HEK293 (cell line): Measurements from ENCODE around the gene TTBK1.
A peak's percentile ranks its signal among the peaks of the same experiment; 100 is the strongest.

Experiments
- CTCF ChIA-PET: fragments of 350-600 bp; formaldehyde crosslinking; extraction: SDS; loops from one replicate; lab custom pipeline; 2021; ENCODE audit warnings: antibody characterized with exemption; lab: Yijun Ruan, JAX
- POLR2A ChIA-PET: fragments of 300-600 bp; formaldehyde crosslinking; extraction: SDS; loops from one replicate; lab custom pipeline; 2020; ENCODE audit warnings: antibody characterized with exemption, inconsistent platforms; lab: Yijun Ruan, JAX
- H3K27ac ChIP-seq: fragments of 200-500 bp; sonication (Bioruptor generic); 2 replicates; pipeline ENCODE4 v1.5.1; 2014; ENCODE audit warnings: low read depth, low read length, control low read depth, inconsistent platforms; ENCODE audit errors: extremely low read depth
- H3K36me3 ChIP-seq, 2 experiments: fragments of 200-500 bp in 1 of 2; sonication (Bioruptor generic) in 1 of 2; 1 replicate in 1 of 2; 2 replicates in 1 of 2; pipeline ENCODE4 v1.5.1; 2014 to 2017; ENCODE audit warnings: inconsistent platforms in 2 of 2, low read length in 2 of 2; ENCODE audit not compliant: control insufficient read depth in 2 of 2, insufficient read depth in 1 of 2
- H3K4me1 ChIP-seq: fragments of 200-500 bp; sonication (Bioruptor generic); 2 replicates; pipeline ENCODE4 v1.5.1; 2014; ENCODE audit warnings: mild to moderate bottlenecking, low read length, inconsistent platforms; ENCODE audit not compliant: control insufficient read depth, insufficient read depth
- H3K4me3 ChIP-seq: 2 replicates; pipeline ENCODE4 v1.5.1; 2011; ENCODE audit warnings: low read depth, mild to moderate bottlenecking, control low read depth, low read length, moderate library complexity
- H3K9me3 ChIP-seq: fragments of 200-500 bp; sonication (Bioruptor generic); 2 replicates; pipeline ENCODE4 v1.5.1; 2014; ENCODE audit warnings: low read depth, low read length, inconsistent platforms; ENCODE audit not compliant: control insufficient read depth, insufficient read depth
- TCF7L2 ChIP-seq: IDR thresholded peaks from 2 replicates; pipeline ENCODE4 v1.6.1; 2011; ENCODE audit warnings: low read depth, mild to moderate bottlenecking, inconsistent platforms, low read length, moderate library complexity, borderline replicate concordance
- TRIM28 ChIP-seq: IDR thresholded peaks from 2 replicates; pipeline ENCODE4 v1.6.1; 2011; ENCODE audit warnings: low read length, control low read depth, borderline replicate concordance
- ZNF133 ChIP-seq: fragments of 450-650 bp; formaldehyde crosslinking; IDR thresholded peaks from 2 replicates; pipeline ENCODE4 v1.5.1; 2016; ENCODE audit warnings: missing biosample characterization, missing genetic modification characterization
- ZNF138 ChIP-seq: fragments of 450-650 bp; formaldehyde crosslinking; IDR thresholded peaks from 2 replicates; pipeline ENCODE4 v1.5.1; 2016; ENCODE audit warnings: missing biosample characterization, missing genetic modification characterization, borderline replicate concordance
- ZNF16 ChIP-seq: fragments of 450-650 bp; formaldehyde crosslinking; IDR thresholded peaks from 2 replicates; pipeline ENCODE4 v1.5.1; 2016; ENCODE audit warnings: low read depth, missing biosample characterization, missing genetic modification characterization
- ZNF311 ChIP-seq: fragments of 450-650 bp; formaldehyde crosslinking; IDR thresholded peaks from 2 replicates; pipeline ENCODE4 v1.5.1; 2017; ENCODE audit warnings: missing biosample characterization, missing genetic modification characterization, borderline replicate concordance
- ZNF785 ChIP-seq: fragments of 450-650 bp; formaldehyde crosslinking; IDR thresholded peaks from 2 replicates; pipeline ENCODE4 v1.5.1; 2016; ENCODE audit warnings: missing biosample characterization, missing genetic modification characterization
- TF ChIP-seq, protein P1 (sequence below): fragments of 450-650 bp; formaldehyde crosslinking; IDR thresholded peaks from 2 replicates; pipeline ENCODE4 v1.5.1; 2016; ENCODE audit warnings: missing biosample characterization, missing genetic modification characterization
- TF ChIP-seq, protein P2 (sequence below): fragments of 450-650 bp; formaldehyde crosslinking; IDR thresholded peaks from 2 replicates; pipeline ENCODE4 v1.5.1; 2016; ENCODE audit warnings: missing biosample characterization, missing genetic modification characterization
- TF ChIP-seq, protein P3 (sequence below): fragments of 450-650 bp; formaldehyde crosslinking; IDR thresholded peaks from 2 replicates; pipeline ENCODE4 v1.5.1; 2016; ENCODE audit warnings: missing biosample characterization, missing genetic modification characterization
- TF ChIP-seq, protein P4 (sequence below): fragments of 450-650 bp; formaldehyde crosslinking; IDR thresholded peaks from 2 replicates; pipeline ENCODE4 v1.5.1; 2016; ENCODE audit warnings: missing biosample characterization, missing genetic modification characterization
- TF ChIP-seq, protein P5 (sequence below): fragments of 450-650 bp; IDR thresholded peaks from 2 replicates; pipeline ENCODE4 v1.5.1; 2018; ENCODE audit warnings: missing biosample characterization, missing genetic modification characterization
- TF ChIP-seq, protein P6 (sequence below): fragments of 450-650 bp; formaldehyde crosslinking; IDR thresholded peaks from 2 replicates; pipeline ENCODE4 v1.5.1; 2016; ENCODE audit warnings: missing biosample characterization, missing genetic modification characterization, low read depth
- TF ChIP-seq, protein P7 (sequence below): IDR thresholded peaks from 2 replicates; pipeline ENCODE4 v1.6.1; 2011; ENCODE audit warnings: mild to moderate bottlenecking, low read depth, low read length, borderline replicate concordance

The TTBK1 gene

DNA sequence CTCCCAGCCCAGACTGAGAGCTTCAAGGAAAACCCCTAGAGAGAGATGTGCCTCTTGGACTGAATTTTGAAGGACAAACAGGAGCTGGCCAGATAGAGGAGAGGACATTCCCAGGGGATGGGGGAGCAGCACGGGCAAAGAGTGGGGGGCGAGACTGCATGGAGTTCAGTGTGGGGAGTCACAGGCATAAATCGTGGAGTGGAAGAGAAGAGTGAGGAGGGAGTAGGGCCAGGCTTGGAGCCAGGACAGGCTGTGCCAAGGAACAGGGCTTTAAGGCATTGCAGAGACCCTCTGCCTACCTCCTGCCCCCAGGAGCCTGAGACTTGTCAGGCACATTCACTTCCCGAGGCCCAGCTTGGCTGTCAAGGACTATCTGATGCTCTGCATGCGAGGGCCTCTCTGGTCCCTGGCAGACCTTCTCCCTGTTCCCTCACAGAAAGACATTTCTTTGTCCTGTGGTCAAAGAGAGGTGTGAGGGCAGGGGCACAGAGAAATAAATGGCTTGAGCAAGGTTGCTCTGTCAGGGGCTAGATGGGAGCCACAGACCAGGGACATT is 49.6 kb downstream of the TTBK1 start:
- CTCF ChIA-PET = interaction anchor here (0.8 to 0.9 kb wide), 2 partner anchors 29 to 145 kb away, joined by 3 to 4 read pairs; no protein-coding TSS in a partner anchor
- Histone ChIP-seq H3K4me3 (no peak overlapping the region), H3K27ac (no peak overlapping the region)
- TF ChIP-seq, protein P1, sequence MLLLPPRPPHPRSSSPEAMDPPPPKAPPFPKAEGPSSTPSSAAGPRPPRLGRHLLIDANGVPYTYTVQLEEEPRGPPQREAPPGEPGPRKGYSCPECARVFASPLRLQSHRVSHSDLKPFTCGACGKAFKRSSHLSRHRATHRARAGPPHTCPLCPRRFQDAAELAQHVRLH (tag by site-specific recombination) = no peak
- TF ChIP-seq ZNF16 (tag by site-specific recombination) (no peak), ZNF138 (tag by site-specific recombination) (no peak), TCF7L2 (no peak), ZNF133 (tag by site-specific recombination) (no peak)
- TF ChIP-seq, protein P2, sequence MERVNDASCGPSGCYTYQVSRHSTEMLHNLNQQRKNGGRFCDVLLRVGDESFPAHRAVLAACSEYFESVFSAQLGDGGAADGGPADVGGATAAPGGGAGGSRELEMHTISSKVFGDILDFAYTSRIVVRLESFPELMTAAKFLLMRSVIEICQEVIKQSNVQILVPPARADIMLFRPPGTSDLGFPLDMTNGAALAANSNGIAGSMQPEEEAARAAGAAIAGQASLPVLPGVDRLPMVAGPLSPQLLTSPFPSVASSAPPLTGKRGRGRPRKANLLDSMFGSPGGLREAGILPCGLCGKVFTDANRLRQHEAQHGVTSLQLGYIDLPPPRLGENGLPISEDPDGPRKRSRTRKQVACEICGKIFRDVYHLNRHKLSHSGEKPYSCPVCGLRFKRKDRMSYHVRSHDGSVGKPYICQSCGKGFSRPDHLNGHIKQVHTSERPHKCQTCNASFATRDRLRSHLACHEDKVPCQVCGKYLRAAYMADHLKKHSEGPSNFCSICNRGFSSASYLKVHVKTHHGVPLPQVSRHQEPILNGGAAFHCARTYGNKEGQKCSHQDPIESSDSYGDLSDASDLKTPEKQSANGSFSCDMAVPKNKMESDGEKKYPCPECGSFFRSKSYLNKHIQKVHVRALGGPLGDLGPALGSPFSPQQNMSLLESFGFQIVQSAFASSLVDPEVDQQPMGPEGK (tag by site-specific recombination) = no peak
- TF ChIP-seq, protein P3, sequence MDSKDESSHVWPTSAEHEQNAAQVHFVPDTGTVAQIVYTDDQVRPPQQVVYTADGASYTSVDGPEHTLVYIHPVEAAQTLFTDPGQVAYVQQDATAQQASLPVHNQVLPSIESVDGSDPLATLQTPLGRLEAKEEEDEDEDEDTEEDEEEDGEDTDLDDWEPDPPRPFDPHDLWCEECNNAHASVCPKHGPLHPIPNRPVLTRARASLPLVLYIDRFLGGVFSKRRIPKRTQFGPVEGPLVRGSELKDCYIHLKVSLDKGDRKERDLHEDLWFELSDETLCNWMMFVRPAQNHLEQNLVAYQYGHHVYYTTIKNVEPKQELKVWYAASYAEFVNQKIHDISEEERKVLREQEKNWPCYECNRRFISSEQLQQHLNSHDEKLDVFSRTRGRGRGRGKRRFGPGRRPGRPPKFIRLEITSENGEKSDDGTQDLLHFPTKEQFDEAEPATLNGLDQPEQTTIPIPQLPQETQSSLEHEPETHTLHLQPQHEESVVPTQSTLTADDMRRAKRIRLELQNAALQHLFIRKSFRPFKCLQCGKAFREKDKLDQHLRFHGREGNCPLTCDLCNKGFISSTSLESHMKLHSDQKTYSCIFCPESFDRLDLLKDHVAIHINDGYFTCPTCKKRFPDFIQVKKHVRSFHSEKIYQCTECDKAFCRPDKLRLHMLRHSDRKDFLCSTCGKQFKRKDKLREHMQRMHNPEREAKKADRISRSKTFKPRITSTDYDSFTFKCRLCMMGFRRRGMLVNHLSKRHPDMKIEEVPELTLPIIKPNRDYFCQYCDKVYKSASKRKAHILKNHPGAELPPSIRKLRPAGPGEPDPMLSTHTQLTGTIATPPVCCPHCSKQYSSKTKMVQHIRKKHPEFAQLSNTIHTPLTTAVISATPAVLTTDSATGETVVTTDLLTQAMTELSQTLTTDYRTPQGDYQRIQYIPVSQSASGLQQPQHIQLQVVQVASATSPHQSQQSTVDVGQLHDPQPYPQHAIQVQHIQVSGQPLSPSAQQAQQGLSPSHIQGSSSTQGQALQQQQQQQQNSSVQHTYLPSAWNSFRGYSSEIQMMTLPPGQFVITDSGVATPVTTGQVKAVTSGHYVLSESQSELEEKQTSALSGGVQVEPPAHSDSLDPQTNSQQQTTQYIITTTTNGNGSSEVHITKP (tag by site-specific recombination) = no peak
- TF ChIP-seq, protein P4, sequence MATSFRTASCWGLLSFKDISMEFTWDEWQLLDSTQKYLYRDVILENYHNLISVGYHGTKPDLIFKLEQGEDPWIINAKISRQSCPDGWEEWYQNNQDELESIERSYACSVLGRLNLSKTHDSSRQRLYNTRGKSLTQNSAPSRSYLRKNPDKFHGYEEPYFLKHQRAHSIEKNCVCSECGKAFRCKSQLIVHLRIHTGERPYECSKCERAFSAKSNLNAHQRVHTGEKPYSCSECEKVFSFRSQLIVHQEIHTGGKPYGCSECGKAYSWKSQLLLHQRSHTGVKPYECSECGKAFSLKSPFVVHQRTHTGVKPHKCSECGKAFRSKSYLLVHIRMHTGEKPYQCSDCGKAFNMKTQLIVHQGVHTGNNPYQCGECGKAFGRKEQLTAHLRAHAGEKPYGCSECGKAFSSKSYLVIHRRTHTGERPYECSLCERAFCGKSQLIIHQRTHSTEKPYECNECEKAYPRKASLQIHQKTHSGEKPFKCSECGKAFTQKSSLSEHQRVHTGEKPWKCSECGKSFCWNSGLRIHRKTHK (tag by site-specific recombination) = no peak
- TF ChIP-seq, protein P5, sequence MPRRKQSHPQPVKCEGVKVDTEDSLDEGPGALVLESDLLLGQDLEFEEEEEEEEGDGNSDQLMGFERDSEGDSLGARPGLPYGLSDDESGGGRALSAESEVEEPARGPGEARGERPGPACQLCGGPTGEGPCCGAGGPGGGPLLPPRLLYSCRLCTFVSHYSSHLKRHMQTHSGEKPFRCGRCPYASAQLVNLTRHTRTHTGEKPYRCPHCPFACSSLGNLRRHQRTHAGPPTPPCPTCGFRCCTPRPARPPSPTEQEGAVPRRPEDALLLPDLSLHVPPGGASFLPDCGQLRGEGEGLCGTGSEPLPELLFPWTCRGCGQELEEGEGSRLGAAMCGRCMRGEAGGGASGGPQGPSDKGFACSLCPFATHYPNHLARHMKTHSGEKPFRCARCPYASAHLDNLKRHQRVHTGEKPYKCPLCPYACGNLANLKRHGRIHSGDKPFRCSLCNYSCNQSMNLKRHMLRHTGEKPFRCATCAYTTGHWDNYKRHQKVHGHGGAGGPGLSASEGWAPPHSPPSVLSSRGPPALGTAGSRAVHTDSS (tag by site-specific recombination) = no peak
- TF ChIP-seq, all 188 proteins: peak for 0
- Histone ChIP-seq H3K4me1 (no peaks in the 10 kb centered on the region), H3K36me3 (no peaks in the 10 kb centered on the region), H3K9me3 (no peaks in the 10 kb centered on the region)
- POLR2A ChIA-PET = no interaction called here

DNA sequence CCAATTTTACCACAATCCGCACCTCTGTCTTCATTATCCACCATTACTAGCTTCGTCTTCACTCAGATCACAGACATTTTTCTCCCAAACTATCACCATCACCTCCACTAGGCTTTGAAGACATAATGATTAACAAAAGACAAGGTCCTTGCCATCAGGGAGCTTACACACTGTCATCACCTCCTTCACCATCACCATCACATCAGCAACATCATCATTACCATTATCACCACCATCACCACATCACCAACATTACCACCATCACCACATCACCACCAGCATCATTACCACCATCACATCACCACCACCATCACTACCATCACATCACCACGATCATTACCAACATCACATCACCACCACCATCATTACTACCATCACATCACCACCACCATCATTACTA is 50.4 kb downstream of the TTBK1 start:
- POLR2A ChIA-PET = no interaction called here
- H3K4me1 ChIP-seq = no peaks in the 10 kb centered on the region
- H3K9me3 ChIP-seq = no peaks in the 10 kb centered on the region
- H3K27ac ChIP-seq = no peak overlapping the region
- no peak overlapping the region for H3K4me3 ChIP-seq
- H3K36me3 ChIP-seq = no peaks in the 10 kb centered on the region
- TF ChIP-seq, protein P6, sequence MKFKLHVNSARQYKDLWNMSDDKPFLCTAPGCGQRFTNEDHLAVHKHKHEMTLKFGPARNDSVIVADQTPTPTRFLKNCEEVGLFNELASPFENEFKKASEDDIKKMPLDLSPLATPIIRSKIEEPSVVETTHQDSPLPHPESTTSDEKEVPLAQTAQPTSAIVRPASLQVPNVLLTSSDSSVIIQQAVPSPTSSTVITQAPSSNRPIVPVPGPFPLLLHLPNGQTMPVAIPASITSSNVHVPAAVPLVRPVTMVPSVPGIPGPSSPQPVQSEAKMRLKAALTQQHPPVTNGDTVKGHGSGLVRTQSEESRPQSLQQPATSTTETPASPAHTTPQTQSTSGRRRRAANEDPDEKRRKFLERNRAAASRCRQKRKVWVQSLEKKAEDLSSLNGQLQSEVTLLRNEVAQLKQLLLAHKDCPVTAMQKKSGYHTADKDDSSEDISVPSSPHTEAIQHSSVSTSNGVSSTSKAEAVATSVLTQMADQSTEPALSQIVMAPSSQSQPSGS = peak; percentile 43; the same call in 1 of the 2 replicates
- no peak for TF ChIP-seq TRIM28
- TF ChIP-seq, protein P7, sequence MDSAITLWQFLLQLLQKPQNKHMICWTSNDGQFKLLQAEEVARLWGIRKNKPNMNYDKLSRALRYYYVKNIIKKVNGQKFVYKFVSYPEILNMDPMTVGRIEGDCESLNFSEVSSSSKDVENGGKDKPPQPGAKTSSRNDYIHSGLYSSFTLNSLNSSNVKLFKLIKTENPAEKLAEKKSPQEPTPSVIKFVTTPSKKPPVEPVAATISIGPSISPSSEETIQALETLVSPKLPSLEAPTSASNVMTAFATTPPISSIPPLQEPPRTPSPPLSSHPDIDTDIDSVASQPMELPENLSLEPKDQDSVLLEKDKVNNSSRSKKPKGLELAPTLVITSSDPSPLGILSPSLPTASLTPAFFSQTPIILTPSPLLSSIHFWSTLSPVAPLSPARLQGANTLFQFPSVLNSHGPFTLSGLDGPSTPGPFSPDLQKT = no peak
- 0 out of 2 replicates have a peak, but pooled peaks have one; percentile 20 for TF ChIP-seq ZNF785 (tag by site-specific recombination)
- TF ChIP-seq ZNF311 (tag by site-specific recombination) = peak; percentile 83; the same call in 1 of the 2 replicates
- CTCF ChIA-PET = no interaction called here
